DND-41 (cell line): ENCODE data around the gene RAD21L1.

Source experiments
- EZH2 ChIP-seq: IDR thresholded peaks from 3 replicates; pipeline ENCODE4 v1.6.1; 2012; ENCODE audit warnings: borderline replicate concordance, low read depth, mild to moderate bottlenecking, moderate library complexity, low read length, inconsistent platforms; ENCODE audit not compliant: severe bottlenecking
- TF ChIP-seq, protein P1 (sequence below): IDR thresholded peaks from 2 replicates; pipeline ENCODE4 v1.5.1; 2012; ENCODE audit warnings: borderline replicate concordance, low read length, moderate library complexity, mild to moderate bottlenecking; ENCODE audit not compliant: poor library complexity, severe bottlenecking; ENCODE audit errors: extremely low read depth

DNA sequence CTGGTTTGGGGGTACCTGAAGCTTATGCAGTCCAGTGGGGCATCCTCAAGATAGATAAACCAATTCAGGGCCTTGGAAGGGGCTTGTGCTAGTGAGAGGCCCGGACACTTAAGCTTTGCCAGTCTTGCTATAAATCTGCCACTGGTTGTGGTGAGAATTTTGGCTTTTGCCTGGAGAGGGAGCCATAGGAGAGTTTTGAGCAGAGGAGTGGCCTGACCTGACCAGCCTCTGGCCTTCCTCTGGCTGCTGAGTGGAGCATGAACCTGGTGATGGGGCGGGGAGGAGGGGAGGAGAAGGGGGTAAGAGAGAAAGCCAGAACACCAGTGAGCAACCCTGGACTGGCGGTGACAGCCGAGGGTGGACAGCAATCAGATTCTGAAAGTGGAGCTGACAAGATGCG, 48.2 kb upstream of the RAD21L1 start:
- TF ChIP-seq, protein P1, sequence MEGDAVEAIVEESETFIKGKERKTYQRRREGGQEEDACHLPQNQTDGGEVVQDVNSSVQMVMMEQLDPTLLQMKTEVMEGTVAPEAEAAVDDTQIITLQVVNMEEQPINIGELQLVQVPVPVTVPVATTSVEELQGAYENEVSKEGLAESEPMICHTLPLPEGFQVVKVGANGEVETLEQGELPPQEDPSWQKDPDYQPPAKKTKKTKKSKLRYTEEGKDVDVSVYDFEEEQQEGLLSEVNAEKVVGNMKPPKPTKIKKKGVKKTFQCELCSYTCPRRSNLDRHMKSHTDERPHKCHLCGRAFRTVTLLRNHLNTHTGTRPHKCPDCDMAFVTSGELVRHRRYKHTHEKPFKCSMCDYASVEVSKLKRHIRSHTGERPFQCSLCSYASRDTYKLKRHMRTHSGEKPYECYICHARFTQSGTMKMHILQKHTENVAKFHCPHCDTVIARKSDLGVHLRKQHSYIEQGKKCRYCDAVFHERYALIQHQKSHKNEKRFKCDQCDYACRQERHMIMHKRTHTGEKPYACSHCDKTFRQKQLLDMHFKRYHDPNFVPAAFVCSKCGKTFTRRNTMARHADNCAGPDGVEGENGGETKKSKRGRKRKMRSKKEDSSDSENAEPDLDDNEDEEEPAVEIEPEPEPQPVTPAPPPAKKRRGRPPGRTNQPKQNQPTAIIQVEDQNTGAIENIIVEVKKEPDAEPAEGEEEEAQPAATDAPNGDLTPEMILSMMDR, result no peak
- no peak for TF ChIP-seq EZH2
